GM12873 (cell line): Measurements from ENCODE around the gene LRRC4C.

Experiments
- TF ChIP-seq, protein P1 (sequence below): IDR thresholded peaks from 2 replicates; pipeline ENCODE4 v1.5.1; 2012; ENCODE audit warnings: low read depth, mild to moderate bottlenecking, moderate library complexity, low read length, control low read depth; ENCODE audit not compliant: insufficient read depth; ENCODE audit errors: missing control alignments

The LRRC4C gene

DNA sequence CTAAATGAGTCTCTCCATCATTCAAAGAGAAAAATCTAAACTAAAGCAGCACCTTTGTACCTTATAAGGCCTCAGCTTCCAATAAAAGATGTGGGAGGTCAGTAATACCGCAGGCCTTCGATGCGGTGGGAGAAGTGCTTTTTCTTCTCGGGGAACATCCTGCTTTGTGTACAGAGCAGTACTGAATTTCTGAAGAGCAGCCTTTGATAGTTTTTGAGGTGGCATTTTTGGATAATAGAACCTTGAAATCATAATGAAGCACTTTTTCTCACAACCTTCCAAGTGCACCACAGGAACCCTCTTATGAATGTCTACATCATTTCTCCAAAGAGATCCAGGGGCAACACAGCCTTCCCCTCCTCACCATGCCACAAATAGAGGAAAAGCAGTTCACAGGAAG lies 39.6 kb downstream of the LRRC4C start:
- TF ChIP-seq, protein P1, sequence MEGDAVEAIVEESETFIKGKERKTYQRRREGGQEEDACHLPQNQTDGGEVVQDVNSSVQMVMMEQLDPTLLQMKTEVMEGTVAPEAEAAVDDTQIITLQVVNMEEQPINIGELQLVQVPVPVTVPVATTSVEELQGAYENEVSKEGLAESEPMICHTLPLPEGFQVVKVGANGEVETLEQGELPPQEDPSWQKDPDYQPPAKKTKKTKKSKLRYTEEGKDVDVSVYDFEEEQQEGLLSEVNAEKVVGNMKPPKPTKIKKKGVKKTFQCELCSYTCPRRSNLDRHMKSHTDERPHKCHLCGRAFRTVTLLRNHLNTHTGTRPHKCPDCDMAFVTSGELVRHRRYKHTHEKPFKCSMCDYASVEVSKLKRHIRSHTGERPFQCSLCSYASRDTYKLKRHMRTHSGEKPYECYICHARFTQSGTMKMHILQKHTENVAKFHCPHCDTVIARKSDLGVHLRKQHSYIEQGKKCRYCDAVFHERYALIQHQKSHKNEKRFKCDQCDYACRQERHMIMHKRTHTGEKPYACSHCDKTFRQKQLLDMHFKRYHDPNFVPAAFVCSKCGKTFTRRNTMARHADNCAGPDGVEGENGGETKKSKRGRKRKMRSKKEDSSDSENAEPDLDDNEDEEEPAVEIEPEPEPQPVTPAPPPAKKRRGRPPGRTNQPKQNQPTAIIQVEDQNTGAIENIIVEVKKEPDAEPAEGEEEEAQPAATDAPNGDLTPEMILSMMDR, result no peak

DNA sequence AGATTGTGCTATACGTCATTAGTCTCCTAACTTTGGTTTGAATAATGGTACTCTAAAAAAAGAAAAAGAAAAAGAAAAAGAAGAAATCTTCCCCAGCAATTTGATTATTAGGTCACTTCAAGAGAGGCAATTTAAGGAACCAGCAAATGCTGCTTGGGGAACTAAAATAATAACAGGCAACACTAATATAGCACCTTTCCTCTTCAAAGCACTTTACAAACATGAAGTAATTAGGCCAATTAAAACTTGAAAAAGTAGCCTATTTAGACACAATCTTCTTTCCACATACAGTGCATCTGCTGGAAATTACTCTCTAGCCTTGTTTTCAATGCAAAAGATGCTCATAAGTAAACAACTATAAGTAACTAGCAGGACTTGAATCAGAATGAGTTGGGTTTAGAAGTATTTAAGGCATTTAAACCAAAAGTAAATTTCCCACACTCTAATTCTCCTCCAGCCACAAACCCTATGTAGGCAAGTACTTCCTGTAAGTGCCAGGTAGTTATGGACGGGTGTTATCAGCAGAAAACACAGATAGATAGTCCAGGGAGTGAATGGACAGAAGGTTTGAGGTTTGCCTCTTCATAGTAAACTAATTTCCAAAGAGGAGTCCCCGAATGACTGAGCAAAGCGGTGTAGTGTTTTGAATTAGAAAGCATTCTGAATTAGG lies 44.5 kb downstream of the LRRC4C start:
- TF ChIP-seq, protein P1, result no peak

DNA sequence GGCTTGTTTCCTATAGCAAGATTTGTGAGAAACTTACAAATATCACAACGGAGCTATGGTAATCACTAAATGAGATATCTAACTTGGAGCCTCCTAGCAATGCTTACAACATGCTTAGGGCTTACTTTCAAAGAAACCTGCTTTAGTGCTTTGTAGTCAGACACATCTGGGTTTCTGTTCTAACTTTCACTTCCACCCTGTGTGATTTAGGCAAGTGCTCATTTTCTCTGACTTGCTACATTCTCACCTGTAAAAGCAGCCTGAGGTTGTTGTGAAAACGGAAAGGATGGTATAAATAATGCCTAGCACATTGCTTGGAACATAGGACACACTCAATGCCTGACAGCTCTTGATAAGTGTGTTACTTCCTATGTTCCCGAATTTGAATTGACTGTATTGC lies 45.6 kb downstream of the LRRC4C start:
- TF ChIP-seq, protein P1, result no peak

DNA sequence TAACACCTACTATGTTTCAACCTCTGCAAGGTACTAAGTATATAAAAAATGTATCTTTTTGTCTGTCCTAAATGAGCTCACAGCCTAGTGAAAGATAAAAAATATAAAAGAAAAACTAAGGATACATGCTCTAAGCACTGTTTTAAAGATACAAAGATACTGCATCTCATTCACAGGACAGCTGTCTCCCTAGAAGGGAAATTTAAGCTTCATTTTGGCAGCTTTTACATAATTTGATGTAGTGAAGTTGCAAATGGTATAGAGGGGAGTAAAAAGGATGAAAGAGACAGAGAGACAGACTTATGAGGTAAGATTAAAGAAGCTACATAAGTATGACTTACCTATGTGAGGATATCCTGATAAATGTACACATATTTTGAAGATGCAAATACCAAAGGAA lies 53.6 kb downstream of the LRRC4C start:
- TF ChIP-seq, protein P1, result no peak

DNA sequence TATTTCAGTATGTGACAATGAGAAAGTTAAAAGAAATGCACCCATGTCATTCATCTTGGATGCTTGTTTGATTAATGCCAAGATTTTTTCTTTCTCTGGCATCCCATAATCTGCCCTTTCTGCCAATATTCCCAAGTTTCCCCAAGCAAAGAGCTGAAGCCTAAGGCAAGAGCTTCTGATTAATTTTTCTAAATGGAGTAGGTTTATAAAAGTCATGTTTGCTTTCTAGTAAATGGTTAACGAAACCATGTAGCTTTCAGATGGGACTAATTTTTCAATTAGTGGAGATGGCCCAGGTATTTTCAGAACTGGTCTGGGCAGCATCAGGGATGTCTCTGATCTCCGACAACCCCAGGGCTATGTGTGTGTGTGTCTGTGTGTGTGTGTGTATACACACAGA lies 55.3 kb downstream of the LRRC4C start:
- TF ChIP-seq, protein P1, result no peak

DNA sequence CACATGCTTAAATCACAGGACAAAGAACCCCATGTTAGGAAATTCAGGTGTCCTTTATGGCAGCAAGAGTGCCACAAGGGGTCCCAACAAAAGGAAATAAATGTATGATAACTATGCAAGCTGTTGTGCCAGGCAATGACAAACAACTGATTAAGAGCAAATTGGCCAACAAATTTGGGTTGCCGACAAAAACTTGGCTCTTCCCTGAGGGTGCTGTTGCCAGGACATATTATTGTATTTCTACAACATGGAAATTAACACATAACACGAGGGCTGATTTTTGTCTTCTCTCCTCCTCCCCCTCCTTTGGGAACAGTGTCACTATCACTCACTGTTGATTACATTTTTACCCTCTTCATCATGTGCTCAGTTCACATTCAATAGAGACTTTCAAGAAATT lies 56.0 kb downstream of the LRRC4C start:
- TF ChIP-seq, protein P1, result no peak

DNA sequence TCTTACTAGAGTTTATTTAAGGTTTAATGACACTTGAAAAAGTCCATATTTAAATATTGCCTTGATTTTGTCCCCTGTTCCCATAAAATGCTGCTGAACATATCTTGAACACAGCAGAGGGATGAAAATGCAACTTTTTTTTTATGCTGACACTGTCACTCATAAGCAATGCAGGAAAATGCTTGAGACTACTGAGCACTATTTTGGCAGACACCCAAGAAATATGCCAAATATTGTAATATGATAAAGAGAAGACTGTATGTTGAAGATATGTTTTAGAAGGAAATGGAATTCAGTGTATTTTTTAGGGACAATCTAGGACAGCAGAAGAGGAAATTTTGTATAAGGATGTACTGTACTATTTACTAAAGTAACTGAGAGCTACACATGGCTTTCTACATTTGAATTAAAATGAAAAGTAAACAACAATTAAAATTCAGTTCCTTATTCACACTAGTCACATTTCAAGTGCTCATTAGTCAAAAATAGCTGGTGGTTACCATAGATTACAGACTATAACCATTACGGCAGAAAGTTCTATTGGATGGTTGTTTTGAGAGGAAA lies 58.6 kb downstream of the LRRC4C start:
- TF ChIP-seq, protein P1, result no peak

DNA sequence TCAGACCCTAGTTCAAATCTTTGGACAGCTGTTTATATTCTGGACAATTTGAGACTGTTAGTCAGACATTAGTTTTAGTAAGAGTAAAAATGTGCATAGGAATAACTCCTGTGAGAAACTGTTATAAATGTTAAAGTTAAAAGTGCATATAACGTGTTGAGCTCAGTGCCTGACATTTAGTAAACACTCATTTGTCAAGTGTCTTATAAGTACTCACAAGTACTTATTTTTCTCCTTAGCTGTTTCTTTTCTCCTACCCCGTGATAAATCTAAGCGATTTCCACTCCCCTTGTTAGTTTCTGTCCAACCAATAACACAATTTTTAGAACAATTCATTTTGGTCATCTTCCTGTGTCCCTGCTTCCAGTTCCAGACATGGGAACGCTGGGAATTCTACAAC lies 59.3 kb downstream of the LRRC4C start:
- TF ChIP-seq, protein P1, result no peak
